M059J (cell line): ENCODE results near the gene CPNE4. TPM values are rescaled to one million over a fixed set of nuclear protein-coding genes. Genes with fewer than 3 reads are reported as not detected.

Experiments used
- DNase-seq: peaks from one replicate; pipeline ENCODE4 v3.0.0-alpha.2; 2012; ENCODE audit warnings: low read depth
- total RNA-seq: library from RNA; depleted of rRNA; stranded (reverse); fragments of >200 nt; shearing (Covaris generic); gene quantifications from 2 replicates; pipeline ENCODE4 v1.2.3, GENCODE V29; 2014

Gene CPNE4
- total RNA-seq, 1 experiment from 2014 or later, result 0.32 TPM

GRCh38 chr3:131735544-131735943 is 299.3 kb downstream of the CPNE4 start:
- no peak for DNase-seq

GRCh38 chr3:131735116-131735515 is 299.7 kb downstream of the CPNE4 start:
- DNase-seq, result no peak

- DNase-seq, result no peak
These were observed 301.6 kb downstream of the CPNE4 start for GRCh38 chr3:131733086-131733841.

- no peak for DNase-seq
These were observed 303.1 kb downstream of the CPNE4 start for GRCh38 chr3:131731709-131732108.

GRCh38 chr3:131730581-131730980 is 304.2 kb downstream of the CPNE4 start:
- DNase-seq, result no peak

- DNase-seq, result no peak
These were observed 305.2 kb downstream of the CPNE4 start for GRCh38 chr3:131729643-131730017.

GRCh38 chr3:131728898-131729642 is 305.7 kb downstream of the CPNE4 start:
- peak; percentile 8 for DNase-seq

GRCh38 chr3:131725414-131725813 is 309.4 kb downstream of the CPNE4 start:
- no peak for DNase-seq

GRCh38 chr3:131723343-131723742 is 311.5 kb downstream of the CPNE4 start:
- no peak for DNase-seq

- no peak for DNase-seq
These were observed 317.3 kb downstream of the CPNE4 start for GRCh38 chr3:131717493-131717892.

- no peak for DNase-seq
These were observed 317.9 kb downstream of the CPNE4 start for GRCh38 chr3:131716943-131717342.

- no peak for DNase-seq
These were observed 318.8 kb downstream of the CPNE4 start for GRCh38 chr3:131716007-131716406.

- no peak for DNase-seq
These were observed 320.1 kb downstream of the CPNE4 start for GRCh38 chr3:131714585-131715220.

- no peak for DNase-seq
These were observed 321.2 kb downstream of the CPNE4 start for GRCh38 chr3:131713416-131714123.

- no peak for DNase-seq
These were observed 322.2 kb downstream of the CPNE4 start for GRCh38 chr3:131712662-131713061.

GRCh38 chr3:131711114-131711768 is 323.6 kb downstream of the CPNE4 start:
- no peak for DNase-seq

GRCh38 chr3:131708241-131708640 is 326.6 kb downstream of the CPNE4 start:
- no peak for DNase-seq

GRCh38 chr3:131705558-131706051 is 329.2 kb downstream of the CPNE4 start:
- DNase-seq, result no peak

- no peak for DNase-seq
These were observed 329.7 kb downstream of the CPNE4 start for GRCh38 chr3:131705099-131705498.

- no peak for DNase-seq
These were observed 330.7 kb downstream of the CPNE4 start for GRCh38 chr3:131704098-131704497.

GRCh38 chr3:131702146-131702545 is 332.7 kb downstream of the CPNE4 start:
- no peak for DNase-seq
